HG03378 (cell line): ENCODE results near the gene NTM.
"Not testable (repeated sequence)": the region's sequence is repeated elsewhere in the genome, so short reads cannot be mapped to it uniquely, and the experiment has no call there.

ENCODE experiments used
- ATAC-seq: cut with Tn5 transposase; IDR thresholded peaks from one replicate; pipeline ENCODE4 v1.9.1; 2021; ENCODE audit warnings: mild to moderate bottlenecking, moderate library complexity; ENCODE audit not compliant: unreplicated experiment

NTM gene

DNA sequence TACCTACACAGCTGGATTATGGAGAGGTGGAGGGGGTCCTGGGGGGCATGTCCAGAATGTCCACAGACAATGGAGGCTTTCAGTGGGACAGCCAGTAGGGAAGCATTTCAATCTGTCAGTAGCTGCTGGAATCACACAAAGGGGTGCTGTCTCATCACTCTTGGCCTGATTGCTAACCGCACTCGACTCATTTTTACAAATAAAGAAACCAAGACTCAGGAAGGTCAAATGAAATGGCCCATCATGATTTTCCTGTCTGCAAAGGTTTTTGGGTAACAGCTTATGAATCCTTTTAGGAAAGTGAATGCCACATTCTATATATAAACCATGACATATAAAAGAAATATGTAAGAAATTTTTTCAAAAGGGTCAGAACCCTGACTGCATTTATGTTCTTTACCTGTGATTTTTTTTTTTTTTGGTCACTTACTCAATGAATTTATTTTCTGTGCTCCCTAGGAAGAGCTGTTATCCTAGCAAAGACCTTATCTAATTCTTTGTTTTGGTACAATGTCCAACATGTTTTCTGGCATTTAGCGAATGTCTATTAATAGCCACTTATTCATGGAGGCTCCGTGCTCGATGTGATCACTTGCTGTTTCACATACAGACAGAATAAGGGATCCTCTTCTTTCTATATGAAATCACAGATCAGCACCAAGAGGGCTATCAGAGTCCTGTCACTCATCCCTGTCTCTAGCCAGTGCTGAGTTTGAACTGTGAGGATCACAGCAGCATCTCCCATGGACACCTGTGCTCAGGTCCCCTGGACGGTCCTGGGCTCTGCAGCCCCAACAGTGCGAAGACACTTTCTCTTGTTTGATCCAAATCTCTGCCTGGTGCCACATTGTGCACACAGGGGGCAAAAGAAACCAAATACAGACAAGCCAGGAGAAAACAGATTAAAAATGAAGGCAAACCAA, 979.7 kb downstream of the NTM start:
- ATAC-seq: no peak

DNA sequence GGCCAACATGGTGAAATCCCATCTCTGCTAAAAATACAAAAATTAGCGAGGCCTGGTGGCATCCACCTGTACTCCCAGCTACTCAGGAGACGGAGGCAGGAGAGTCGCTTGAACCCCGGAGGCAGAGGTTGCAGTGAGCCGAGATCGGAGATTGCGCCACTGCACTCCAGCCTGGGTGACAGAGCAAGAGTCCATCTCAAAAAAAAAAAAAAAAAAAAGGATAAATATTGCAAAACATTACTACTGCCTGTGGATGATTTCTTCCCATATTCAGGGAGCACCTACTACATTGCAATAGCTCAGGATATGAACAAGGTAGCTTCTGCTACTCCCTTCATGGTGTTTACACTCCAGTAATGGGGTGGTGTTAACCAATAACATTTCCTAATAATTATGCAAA, 980.6 kb downstream of the NTM start:
- no peak for ATAC-seq

DNA sequence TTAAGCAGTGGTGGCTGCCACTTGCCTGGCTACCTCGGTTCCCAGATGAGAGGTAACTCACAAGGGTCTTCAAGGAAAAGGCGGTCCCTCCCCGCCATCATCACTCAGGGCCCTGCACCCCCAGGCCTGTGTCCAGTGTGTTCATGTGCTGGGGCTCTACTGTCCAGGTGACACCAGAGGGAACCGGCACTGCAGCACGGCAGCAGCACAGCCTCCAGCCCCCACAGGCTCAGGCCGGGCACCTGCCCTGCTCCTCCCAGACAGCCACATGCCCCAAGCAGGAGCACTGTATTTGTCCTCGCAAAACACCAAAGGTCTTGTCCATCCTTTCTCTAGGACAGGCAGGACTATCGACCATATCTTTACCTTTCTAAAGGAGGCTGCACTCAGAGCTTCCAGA, 982.1 kb downstream of the NTM start:
- no peak for ATAC-seq

DNA sequence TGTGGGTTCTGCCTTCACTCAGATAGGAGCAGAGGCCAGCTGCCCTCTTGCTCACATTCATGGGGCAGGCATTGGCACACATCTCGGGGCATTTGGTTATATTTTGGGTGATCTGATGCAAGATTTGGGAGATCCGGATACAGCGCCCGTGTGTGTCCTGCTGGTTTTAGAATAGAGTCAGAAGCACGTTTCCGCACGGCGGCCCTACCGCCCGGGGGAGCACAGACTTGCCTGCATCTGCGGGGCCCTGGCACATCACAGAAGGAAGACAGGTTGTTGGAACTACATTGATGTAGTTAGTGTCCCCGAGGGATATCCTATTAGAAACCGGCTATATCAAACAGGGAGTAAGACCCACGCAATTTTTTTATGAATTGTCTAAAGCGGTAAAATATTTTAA, 982.8 kb downstream of the NTM start:
- no peak for ATAC-seq

DNA sequence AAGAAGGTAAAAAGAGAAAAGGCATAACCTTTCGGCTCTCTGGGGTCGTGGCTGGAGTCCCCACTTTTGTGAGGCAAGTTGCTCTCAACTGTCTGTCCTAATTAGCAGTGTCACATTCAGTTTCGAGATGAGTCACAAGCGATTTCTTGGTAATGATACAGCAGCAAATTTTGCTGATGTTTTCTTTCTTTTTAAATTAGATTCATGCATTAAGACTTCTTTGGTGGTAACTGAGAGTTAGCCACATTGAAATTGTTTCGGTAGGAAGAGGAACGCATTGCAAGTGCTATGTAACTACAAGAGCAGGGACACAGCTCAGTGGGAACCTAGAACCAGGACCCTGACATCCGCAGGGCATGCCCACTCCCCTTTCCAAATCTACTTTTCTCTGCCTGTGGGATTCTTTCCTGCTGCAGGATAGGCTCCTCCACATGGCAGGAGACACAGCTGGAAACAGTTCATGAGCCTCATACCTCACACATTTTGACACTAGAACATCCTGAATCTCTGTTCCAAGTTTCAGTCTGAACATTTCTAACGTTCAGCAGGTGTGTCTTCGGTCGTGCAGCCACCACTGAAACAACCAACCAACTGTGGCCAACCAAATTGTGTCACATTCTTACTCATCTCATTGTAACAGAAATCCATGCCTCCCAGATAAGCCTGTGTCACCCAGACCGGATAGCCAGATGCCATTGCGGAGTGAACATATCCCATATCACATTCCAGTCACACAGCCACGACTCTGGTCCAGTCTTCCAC, 987.6 kb downstream of the NTM start:
- ATAC-seq: peak; percentile 67

DNA sequence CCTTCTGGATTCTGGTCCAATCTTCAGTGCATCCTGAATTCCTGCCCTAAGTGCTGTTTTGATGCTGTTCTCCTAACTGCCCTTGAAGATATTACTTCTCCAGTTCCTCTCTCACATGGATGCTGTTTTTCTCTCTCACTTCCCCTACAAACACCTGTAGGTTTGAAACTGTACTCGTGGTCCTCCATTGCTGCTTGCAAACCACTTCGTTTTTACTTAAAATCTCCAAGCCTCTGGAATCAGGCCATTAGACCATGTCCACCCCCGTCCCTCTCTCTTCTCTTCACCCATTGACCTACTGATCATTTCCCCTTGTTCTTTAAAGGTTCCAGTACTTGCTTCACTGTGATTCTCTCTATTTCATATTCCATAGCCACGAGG, 988.1 kb downstream of the NTM start:
- peak; percentile 40 for ATAC-seq

DNA sequence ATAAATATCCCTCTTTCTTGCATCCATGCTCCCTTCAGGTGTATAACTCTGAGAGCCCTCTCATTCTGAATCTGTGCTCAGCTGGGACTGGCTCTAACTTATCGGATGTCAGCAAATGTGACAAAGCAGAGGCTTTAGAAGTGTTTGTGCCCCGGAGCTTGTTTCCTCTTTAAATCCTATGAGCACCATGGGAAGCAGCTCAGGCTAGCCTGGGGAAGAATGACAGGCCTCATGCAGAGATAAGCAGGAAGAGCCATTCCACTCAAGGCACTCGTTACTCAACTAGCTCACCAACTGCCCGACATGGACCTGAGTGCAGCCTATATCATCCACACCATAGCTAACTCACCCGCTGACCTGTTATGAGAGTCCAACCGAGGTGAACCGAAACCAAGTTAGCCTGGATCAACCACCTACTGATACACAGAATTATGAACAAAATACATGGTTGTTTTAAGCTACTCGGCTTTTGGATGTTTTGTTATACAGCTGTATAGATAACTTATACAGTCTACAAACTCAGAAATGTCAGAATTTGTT, 990.7 kb downstream of the NTM start:
- no peak for ATAC-seq

DNA sequence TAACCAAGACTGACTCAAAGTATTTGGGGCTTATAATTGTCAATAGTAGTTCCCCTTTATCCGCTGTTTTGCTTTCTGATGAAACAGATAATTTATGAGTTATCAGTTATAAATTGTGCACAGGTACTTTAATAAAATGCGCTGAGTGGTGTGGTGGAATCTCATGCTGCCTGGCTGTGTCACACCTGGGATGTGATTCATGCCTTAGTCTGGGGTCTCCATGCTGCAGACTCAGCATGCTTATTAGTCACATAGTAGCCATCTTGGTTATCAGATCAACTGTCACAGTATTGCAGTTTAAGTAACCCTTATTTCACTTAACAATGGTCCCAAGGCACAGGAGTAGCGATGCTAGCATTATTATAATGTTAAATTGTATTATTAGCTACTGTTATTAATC, 995.2 kb downstream of the NTM start:
- no peak for ATAC-seq

DNA sequence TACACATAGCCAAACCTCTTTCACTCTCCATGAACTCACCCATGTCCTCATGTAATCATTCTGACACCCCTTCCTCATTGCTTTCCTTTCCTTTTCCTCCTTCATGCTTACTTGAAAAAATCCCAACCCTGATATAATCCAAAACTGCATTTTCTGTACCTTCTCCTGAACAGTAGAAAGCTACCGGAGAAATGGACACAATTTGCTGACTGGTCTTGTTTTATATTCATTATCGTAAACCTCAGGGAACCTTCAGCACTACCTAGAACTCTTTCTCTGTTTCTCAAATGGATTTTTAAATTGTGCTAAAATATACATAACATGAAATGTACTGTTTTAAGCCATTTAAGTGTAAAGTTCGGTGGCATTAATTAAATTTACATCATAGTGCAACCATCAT, 996.9 kb downstream of the NTM start:
- no peak for ATAC-seq

DNA sequence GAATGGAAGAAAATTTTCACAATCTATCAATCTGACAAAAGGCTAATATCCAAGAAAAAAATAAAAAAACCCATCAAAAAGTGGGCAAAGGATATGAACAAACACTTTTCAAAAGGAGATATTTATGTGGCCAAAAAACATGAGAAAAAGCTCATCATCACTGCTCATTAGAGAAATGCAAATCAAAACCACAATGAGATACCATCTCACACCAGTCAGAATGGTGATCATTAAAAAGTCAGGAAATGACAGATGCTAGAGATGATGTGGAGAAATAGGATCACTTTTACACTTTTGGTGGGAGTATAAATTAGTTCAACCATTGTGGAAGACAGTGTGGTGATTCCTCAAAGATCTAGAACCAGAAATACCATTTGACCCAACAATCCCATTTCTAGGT, 999.7 kb downstream of the NTM start:
- ATAC-seq: not testable (repeated sequence)

DNA sequence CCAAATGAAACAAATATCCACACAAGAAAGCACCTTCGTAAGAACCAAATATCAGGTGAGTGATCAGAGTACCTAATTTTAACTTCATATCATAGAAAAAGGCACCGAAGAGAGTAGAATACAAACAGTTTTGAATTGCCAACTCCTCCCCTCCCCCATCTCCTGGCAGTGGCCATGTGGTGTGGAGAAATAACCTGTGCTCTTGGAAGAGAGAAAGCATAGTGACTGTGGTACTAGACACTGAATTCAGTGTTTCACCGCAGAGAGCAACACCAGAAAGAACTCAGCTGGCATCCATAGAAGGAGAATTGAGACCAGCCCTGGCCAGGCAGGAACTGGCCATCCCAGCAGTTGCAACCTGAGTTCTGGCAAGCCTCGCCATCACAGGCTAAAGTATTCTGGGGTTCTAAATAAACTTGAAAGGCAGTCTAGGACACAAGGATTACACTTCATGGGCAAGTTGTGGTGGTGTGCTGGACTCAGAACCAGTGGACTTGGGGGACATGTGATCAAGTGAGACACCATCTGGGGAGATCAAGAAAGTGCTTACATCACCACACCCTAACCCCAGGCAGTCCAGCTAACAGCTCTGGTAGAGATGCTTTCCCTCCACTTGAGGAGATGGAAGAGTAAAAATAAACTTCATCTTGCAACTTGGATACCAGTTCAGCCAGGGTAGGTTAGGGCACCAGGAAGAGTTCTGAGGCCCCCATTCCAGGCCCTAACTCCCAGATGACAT, 1003.2 kb downstream of the NTM start:
- no peak for ATAC-seq

DNA sequence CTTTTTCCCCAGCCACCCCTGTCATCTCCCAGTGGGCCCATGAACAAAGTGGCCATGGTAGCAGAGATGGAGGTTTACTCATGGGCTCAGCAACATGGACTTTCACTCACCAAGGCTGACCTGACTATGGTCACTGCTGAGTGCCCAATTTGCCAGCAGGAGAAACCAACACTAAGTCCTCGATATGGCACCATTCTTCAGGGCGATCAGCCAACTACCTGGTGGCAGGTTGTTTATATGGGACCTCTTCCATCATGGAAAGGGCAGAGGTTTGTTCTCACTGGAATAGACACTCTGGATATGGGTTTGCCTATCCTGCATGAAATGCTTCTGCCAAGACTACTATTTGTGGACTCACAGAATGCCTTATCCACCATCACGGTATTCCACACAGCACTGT, 1009.1 kb downstream of the NTM start:
- ATAC-seq: no peak
